IPS-20b (cell line): ENCODE results near the gene TM4SF1.

Source experiments
- H3K27ac ChIP-seq: one replicate; pipeline ENCODE4 v1.5.1; 2013; ENCODE audit warnings: low read length
- H3K27me3 ChIP-seq: 2 replicates; pipeline ENCODE4 v1.6.1; 2013; ENCODE audit warnings: mild to moderate bottlenecking, low read length, inconsistent platforms; ENCODE audit not compliant: insufficient read depth
- H3K36me3 ChIP-seq: 2 replicates; pipeline ENCODE4 v1.6.1; 2013; ENCODE audit warnings: low read depth, mild to moderate bottlenecking, inconsistent platforms, low read length, moderate library complexity; ENCODE audit not compliant: insufficient read depth
- H3K4me1 ChIP-seq: 2 replicates; pipeline ENCODE4 v1.6.1; 2013; ENCODE audit warnings: mild to moderate bottlenecking, control low read depth, inconsistent platforms, low read length, moderate library complexity; ENCODE audit not compliant: insufficient read depth
- H3K4me3 ChIP-seq: 2 replicates; pipeline ENCODE4 v1.5.1; 2013; ENCODE audit warnings: mild to moderate bottlenecking, low read length, inconsistent platforms
- H3K9ac ChIP-seq: 2 replicates; pipeline ENCODE4 v1.6.1; 2013; ENCODE audit warnings: low read depth, mild to moderate bottlenecking, inconsistent platforms, low read length, moderate library complexity
- H3K9me3 ChIP-seq: 2 replicates; pipeline ENCODE4 v1.6.1; 2013; ENCODE audit warnings: mild to moderate bottlenecking, low read depth, low read length, inconsistent platforms; ENCODE audit not compliant: insufficient read depth

Gene TM4SF1

DNA sequence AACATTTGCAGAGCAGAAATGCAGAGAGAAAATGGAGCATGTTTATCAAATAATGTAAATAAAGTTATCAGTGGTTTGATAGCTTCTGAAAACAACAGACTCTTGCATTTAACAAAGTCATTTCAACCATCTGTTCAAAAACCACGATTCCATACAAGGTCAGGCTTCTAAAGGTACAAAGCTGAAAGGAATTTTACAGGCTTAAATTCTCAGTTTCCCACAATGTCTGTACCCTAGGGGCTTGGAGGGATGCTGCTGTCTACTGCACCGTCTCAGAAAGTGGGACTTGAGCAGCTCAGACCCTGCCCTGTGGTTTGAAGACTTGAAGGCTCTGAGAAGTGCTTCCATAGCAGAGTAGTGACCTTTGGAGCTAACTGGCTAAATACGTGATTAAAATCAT is 30.4 kb upstream of the TM4SF1 start:
- H3K9ac ChIP-seq: no peak overlapping the region
- no peaks in the 10 kb centered on the region for H3K36me3 ChIP-seq
- no peak overlapping the region for H3K27ac ChIP-seq
- H3K4me3 ChIP-seq: no peak overlapping the region
- no peaks in the 10 kb centered on the region for H3K4me1 ChIP-seq
- no peaks in the 10 kb centered on the region for H3K27me3 ChIP-seq
- H3K9me3 ChIP-seq: no peaks in the 10 kb centered on the region

DNA sequence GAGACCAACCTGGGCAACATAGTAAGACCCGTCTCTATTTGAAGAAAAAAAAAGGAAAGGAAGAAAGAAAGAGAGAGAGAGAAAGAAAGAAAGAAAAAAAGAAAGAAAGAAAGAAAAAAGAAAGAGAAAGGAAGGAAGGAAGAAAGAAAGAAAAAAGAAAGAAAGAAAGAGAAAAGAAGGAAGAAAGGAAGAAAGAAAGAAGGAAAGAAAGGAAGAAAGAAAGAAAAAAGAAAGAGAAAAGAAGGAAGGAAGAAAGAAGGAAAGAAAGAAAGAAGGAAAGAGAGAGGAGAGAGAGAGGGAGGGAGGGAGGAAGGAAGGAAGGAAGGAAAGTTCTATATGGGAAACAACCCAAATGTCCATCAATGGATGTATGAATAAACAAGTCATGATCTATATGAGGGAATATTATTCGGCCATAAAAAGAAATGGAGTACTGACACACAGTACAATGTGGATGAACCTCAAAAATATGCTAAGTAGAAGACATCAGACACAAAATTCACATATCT is 28.8 kb upstream of the TM4SF1 start:
- H3K9ac ChIP-seq: no peak overlapping the region
- H3K9me3 ChIP-seq: no peaks in the 10 kb centered on the region
- no peaks in the 10 kb centered on the region for H3K4me1 ChIP-seq
- no peak overlapping the region for H3K27ac ChIP-seq
- no peak overlapping the region for H3K4me3 ChIP-seq
- no peaks in the 10 kb centered on the region for H3K27me3 ChIP-seq
- H3K36me3 ChIP-seq: no peaks in the 10 kb centered on the region

DNA sequence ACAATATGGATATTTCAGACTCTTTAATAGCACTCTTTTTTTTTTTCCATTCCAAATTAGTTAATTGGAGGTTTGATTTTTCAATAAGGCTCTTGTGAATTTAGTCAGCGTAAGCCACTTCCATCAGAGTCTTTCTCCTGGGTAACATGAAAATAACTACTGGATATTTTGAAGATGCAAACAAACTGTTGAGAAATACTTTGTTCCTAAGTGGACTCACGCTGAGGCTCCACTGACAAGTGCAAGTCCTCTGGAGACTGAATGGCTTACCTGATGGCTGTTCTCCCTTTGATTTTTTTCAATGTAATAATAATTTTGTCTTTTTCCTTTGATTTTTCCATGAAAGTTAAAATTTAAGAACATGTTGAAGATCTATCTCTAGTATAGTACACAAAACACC is 26.0 kb upstream of the TM4SF1 start:
- H3K9ac ChIP-seq: no peak overlapping the region
- H3K9me3 ChIP-seq: no peaks in the 10 kb centered on the region
- no peaks in the 10 kb centered on the region for H3K27me3 ChIP-seq
- no peak overlapping the region for H3K4me3 ChIP-seq
- no peaks in the 10 kb centered on the region for H3K4me1 ChIP-seq
- H3K27ac ChIP-seq: no peak overlapping the region
- H3K36me3 ChIP-seq: no peaks in the 10 kb centered on the region

DNA sequence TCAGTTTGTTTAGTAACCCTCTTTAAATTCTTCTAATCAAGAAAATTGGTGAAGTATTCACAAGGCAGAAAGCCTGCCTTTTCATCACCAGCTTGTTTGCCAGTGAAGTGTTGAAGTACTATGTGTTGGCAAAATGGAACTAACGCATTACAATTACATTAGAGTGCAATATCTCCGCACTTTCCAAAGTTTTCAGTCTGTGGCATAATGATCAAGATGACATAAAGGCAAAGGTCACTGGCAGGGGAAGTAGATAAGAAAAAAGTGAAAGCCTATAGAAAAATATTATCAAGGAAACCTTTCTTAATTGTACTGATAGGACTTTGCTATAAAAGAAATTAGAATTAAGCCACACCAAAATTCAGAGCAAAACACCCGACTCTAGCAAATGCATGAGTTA is 25.0 kb upstream of the TM4SF1 start:
- Histone ChIP-seq H3K27me3 (no peaks in the 10 kb centered on the region), H3K4me1 (no peaks in the 10 kb centered on the region), H3K36me3 (no peaks in the 10 kb centered on the region), H3K9me3 (no peaks in the 10 kb centered on the region), H3K9ac (no peak overlapping the region), H3K4me3 (no peak overlapping the region), H3K27ac (no peak overlapping the region)

DNA sequence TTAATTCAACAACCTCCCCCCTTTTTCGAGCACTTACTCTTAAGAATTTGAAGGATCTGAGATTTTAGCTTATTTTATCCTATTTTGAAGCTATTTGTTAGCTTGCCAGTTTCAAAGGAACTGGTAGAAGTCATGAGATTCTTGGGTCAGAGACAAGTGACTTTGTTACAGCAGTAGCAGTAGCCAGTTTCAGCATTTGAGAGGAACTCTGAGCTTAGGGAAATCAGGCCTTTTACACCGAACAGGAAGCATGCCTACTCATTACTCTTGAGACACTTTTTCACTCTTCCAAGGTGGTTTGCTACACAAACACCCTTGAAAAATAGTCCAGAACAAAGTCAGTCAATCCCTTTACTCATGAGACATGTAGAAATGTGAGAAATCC is 24.5 kb upstream of the TM4SF1 start:
- no peaks in the 10 kb centered on the region for H3K27me3 ChIP-seq
- no peaks in the 10 kb centered on the region for H3K9me3 ChIP-seq
- H3K36me3 ChIP-seq: no peaks in the 10 kb centered on the region
- no peak overlapping the region for H3K9ac ChIP-seq
- H3K4me1 ChIP-seq: no peaks in the 10 kb centered on the region
- H3K27ac ChIP-seq: no peak overlapping the region
- H3K4me3 ChIP-seq: no peak overlapping the region

DNA sequence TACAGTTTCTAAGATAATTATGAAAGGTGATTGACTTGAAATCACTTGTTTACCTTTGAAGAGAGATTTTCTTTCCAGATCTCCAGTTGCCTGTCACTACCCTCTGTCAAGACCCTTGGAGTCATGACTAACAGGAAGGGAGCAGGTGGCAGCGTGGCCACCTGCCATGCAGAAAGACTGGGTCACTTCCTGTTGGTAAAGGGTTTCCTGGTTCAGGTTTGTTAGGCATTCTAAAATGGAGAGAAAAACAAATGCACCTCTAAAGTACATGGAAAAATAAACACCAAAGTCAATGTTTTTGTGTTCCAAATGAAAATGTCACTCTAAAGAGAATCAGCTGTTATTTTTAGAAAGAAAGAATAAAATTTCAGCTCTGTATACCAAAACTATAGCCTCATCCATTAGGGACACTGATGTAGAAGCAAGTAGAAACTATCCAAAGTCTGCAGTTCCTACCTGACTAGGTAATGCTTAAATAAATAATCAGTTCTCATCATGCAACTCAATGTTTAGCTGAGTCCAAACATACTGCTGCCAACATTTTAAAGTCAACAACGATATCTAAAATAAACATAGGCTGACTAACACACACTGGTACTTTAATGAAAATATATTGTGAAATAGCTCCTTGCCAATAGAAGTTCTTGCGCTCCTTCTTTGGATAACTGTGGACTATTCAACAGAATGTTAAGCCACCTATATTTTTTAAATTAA is 23.9 kb upstream of the TM4SF1 start:
- Histone ChIP-seq H3K4me3 (no peak overlapping the region), H3K9ac (no peak overlapping the region), H3K9me3 (no peaks in the 10 kb centered on the region), H3K4me1 (no peaks in the 10 kb centered on the region), H3K36me3 (no peaks in the 10 kb centered on the region), H3K27ac (no peak overlapping the region), H3K27me3 (no peaks in the 10 kb centered on the region)

DNA sequence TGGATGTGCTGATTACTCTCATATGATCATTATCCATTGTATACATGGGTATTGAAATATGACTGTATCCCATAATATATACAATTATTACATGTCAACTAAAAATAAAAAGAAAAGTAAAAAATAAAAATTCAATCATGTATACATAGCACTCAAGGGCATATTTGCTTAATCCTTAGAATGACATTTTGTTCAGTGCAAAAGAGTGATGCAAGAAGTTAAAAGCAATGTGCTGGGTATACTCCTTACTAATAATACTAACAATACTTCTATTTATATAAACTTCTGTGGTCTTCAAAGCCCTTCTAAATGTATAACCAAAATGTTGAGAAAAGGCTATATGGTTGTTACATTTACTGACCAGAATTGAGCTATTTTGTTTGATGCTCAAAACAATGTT is 23.2 kb upstream of the TM4SF1 start:
- no peak overlapping the region for H3K9ac ChIP-seq
- H3K9me3 ChIP-seq: no peaks in the 10 kb centered on the region
- no peaks in the 10 kb centered on the region for H3K36me3 ChIP-seq
- no peaks in the 10 kb centered on the region for H3K27me3 ChIP-seq
- no peaks in the 10 kb centered on the region for H3K4me1 ChIP-seq
- no peak overlapping the region for H3K4me3 ChIP-seq
- H3K27ac ChIP-seq: no peak overlapping the region

DNA sequence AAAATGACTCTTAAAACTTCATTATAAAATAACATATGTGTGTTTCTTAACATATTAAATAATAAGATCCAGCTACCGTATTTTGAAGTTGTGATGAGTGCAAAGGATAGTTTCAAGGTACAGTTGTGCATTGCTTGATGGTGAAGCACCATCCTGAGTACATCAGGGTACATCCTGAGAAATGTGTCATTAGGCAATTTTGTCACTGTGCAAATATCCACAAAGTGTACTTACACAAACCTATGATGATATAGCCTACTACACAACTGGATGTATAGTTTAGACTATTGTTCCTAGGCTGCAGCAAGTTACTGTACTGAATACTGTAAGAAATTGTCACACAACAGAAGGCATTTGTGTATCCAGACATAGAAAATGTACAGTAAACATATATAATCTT is 20.8 kb upstream of the TM4SF1 start:
- H3K4me3 ChIP-seq: no peak overlapping the region
- no peaks in the 10 kb centered on the region for H3K4me1 ChIP-seq
- no peaks in the 10 kb centered on the region for H3K9me3 ChIP-seq
- no peaks in the 10 kb centered on the region for H3K27me3 ChIP-seq
- H3K36me3 ChIP-seq: no peaks in the 10 kb centered on the region
- no peak overlapping the region for H3K27ac ChIP-seq
- H3K9ac ChIP-seq: no peak overlapping the region

DNA sequence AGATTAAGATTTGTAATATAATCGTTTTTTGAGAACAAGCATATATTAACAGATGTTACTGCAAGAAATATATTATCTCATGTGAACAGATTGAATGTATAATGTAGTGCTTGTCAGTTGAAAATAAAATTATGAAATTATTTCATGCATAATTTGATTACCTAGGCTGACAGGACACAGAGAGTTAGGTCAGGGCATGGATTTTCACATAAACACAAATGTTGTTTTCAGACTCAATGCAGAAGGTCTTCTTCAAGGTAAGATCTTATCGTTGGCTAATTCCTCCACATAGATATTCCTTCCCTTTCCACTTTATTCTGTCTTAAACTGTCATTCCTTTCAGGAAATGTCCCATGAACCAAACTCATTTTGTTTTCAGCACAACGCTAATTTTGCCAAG is 20.1 kb upstream of the TM4SF1 start:
- no peaks in the 10 kb centered on the region for H3K9me3 ChIP-seq
- H3K27me3 ChIP-seq: no peaks in the 10 kb centered on the region
- H3K4me1 ChIP-seq: no peaks in the 10 kb centered on the region
- H3K27ac ChIP-seq: no peak overlapping the region
- H3K36me3 ChIP-seq: no peaks in the 10 kb centered on the region
- H3K9ac ChIP-seq: no peak overlapping the region
- H3K4me3 ChIP-seq: no peak overlapping the region

DNA sequence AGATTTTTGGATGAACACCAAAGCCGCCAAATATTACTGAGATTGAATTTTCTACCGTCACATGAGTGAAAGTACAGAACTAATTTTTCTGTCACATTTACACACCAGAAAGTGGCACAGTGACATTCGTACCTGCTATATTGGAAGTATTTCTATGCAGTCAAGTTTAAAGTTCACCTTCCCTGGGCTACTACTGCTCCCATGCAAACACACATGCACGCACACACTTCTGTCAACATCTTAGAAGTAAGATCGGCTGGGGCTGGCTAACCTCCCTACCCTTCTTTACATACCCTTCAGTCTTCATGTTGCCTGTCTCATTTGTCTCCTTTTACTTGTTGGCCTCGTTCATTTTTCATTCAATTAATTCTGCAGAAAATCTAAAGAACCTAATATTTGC is 19.0 kb upstream of the TM4SF1 start:
- H3K9me3 ChIP-seq: no peaks in the 10 kb centered on the region
- H3K27ac ChIP-seq: no peak overlapping the region

DNA sequence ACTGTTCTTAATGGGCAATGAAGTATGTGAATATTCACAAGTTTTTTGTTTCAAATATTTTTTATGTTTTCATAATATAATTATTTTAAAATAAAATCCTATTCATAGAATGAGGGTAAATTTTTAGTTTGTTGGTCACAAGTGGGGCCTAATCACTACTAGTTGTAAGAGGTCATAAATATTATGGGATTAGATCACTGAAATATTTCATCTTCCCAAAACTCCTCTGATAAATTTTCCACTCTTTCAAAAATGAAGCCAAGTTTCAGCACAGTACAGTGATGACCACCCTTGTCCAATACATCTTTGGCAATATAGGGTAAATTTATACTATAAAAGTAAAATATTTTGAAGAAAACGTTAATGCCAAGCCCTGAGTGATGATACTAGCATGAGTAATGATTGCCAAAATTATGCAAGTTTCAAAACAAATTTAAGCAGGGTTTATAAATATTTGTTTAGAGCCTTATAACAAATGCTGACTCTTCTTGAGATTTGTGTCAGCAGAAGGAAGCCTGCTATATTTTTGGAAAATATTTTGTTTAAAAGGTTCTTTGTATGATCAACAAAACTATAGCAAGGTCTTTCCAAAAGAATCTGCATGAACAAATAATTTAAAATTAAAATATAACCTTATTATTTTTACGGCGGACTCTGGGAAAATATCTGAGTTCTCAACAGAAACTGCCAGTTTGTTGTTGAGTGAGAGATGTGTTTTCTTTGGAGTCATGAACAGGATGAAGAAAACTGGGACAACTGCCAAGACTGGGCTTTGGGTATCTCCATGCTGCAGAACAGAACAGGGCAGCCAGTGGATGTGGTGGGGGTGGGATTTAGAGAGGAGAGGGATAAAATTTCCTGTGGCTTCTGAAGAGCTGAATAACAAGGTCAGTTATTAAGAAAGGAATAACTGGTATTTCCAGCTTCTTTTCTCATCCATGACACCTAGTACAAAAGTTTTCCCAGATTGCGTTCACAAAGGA is 17.9 kb upstream of the TM4SF1 start:
- H3K36me3 ChIP-seq: no peaks in the 10 kb centered on the region
- no peaks in the 10 kb centered on the region for H3K9me3 ChIP-seq
- H3K27ac ChIP-seq: no peak overlapping the region
- no peak overlapping the region for H3K9ac ChIP-seq
- H3K4me1 ChIP-seq: no peaks in the 10 kb centered on the region
- H3K4me3 ChIP-seq: no peak overlapping the region
- H3K27me3 ChIP-seq: no peaks in the 10 kb centered on the region

More for the DNA sequence above, 19.0 kb upstream of the TM4SF1 start:
- Histone ChIP-seq H3K36me3 (no peaks in the 10 kb centered on the region), H3K9ac (no peak overlapping the region), H3K4me1 (no peaks in the 10 kb centered on the region), H3K4me3 (no peak overlapping the region), H3K27me3 (no peaks in the 10 kb centered on the region)
